CD4-positive, CD25-positive, alpha-beta regulatory T cell (primary cell): ENCODE measurements around the gene SRD5A1. TPM values are rescaled to one million over a fixed set of nuclear protein-coding genes. Genes with fewer than 3 reads are reported as not detected.

Experiments
- ATAC-seq, 2 donors: fragments of 150-1000 bp; cut with Tn5 transposase; one replicate each; pipeline ENCODE4 v1.10.0; 2021; ENCODE audit warnings: low read depth in 2 of 2, moderate number of reproducible peaks in 2 of 2, moderate library complexity in 1 of 2
- DNase-seq, 3 donors: peaks; one replicate each; pipeline versions ENCODE4 v3.0.0 to v3.0.0-alpha.2; 2012 to 2022; ENCODE audit warnings: mixed read lengths in 1 of 3
- H3K27ac ChIP-seq: one replicate; pipeline ENCODE4 v1.7.0; 2013; ENCODE audit warnings: mild to moderate bottlenecking, low read length; ENCODE audit not compliant: insufficient read depth, poor library complexity, severe bottlenecking
- H3K27me3 ChIP-seq: one replicate; pipeline ENCODE4 v1.7.0; 2013; ENCODE audit warnings: low read length; ENCODE audit not compliant: control insufficient read depth, insufficient read depth
- H3K36me3 ChIP-seq: one replicate; pipeline ENCODE4 v1.7.0; 2013; ENCODE audit warnings: mild to moderate bottlenecking, low read length, moderate library complexity; ENCODE audit not compliant: control insufficient read depth, insufficient read depth
- H3K4me1 ChIP-seq: 2 replicates; pipeline ENCODE4 v1.7.0; 2013; ENCODE audit warnings: mild to moderate bottlenecking, low read length; ENCODE audit not compliant: insufficient read depth, control insufficient read depth, poor library complexity, severe bottlenecking
- H3K4me3 ChIP-seq: one replicate; pipeline ENCODE4 v1.7.0; 2013; ENCODE audit warnings: low read depth, mild to moderate bottlenecking, low read length, moderate library complexity
- H3K9me3 ChIP-seq, 2 experiments: 1 replicate in 1 of 2; 2 replicates in 1 of 2; pipeline ENCODE4 v1.7.0; 2013; ENCODE audit warnings: low read length in 2 of 2, mild to moderate bottlenecking in 1 of 2, moderate library complexity in 1 of 2; ENCODE audit not compliant: control insufficient read depth in 2 of 2
- H3K27ac Mint-ChIP-seq, 3 donors: one replicate each; pipeline ENCODE4 v1.8.0; 2020 to 2022; ENCODE audit warnings: mild to moderate bottlenecking in 3 of 3, mixed read lengths in 3 of 3, moderate library complexity in 2 of 3
- H3K27me3 Mint-ChIP-seq: one replicate; pipeline ENCODE4 v1.8.0; 2022; ENCODE audit warnings: mild to moderate bottlenecking, mixed read lengths
- H3K36me3 Mint-ChIP-seq: one replicate; pipeline ENCODE4 v1.8.0; 2020; ENCODE audit warnings: mixed read lengths
- H3K4me1 Mint-ChIP-seq, 4 donors: one replicate each; pipeline ENCODE4 v1.8.0; 2020 to 2022; ENCODE audit warnings: mixed read lengths in 4 of 4, mild to moderate bottlenecking in 1 of 4
- H3K4me3 Mint-ChIP-seq, 4 donors: one replicate each; pipeline ENCODE4 v1.8.0; 2020 to 2022; ENCODE audit warnings: mild to moderate bottlenecking in 4 of 4, mixed read lengths in 4 of 4, moderate library complexity in 3 of 4
- H3K9me3 Mint-ChIP-seq, 7 donors: one replicate each; pipeline ENCODE4 v1.8.0; 2020 to 2022; ENCODE audit warnings: mixed read lengths in 7 of 7, mild to moderate bottlenecking in 3 of 7, moderate library complexity in 2 of 7
- polyA plus RNA-seq, 4 donors: library from polyadenylated mRNA; unstranded; fragments of 300-500 nt; fragmentation: Illumina TruSeq; gene quantifications; one replicate each; pipeline ENCODE4 v1.2.3, GENCODE V29; 2021
- total RNA-seq: library from RNA; stranded (reverse); gene quantifications from one replicate; pipeline ENCODE4 v1.2.3, GENCODE V29; 2022

Gene SRD5A1
- total and polyA plus RNA-seq, 5 donors from 2014 or later: 5.3 to 9.5 (median 6.3) TPM

DNA sequence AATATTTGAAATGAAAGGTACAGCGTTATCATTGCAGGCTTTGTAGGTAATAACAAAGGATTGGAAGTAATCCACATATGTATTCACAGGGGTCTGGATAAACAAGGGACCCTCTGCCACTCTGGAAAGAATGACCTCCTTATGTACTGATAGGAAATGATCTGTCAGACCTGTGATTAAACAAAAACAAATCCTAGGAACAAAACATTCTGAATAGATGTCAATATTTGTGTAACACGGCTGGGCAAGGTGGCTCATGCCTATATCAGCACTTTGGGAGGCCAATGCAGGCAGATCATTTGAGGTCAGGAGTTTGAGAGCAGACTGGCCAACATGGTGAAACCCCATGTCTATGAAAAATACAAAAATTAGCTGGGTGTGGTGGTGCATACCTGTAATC, 42.7 kb upstream of the SRD5A1 start:
- H3K36me3 ChIP-seq: no peaks in the 10 kb centered on the region
- no peak overlapping the region for H3K27ac ChIP-seq
- Mint-ChIP-seq H3K4me3 (no peak overlapping the region), H3K4me1 (no peaks in the 10 kb centered on the region), H3K36me3 (peaks cover under 1% of the 10 kb centered on the region), H3K27me3 (peaks cover 5% of the 10 kb centered on the region), H3K27ac (peak overlapping the region in 1 of 3 donors; percentile 41), H3K9me3 (no peaks in the 10 kb centered on the region)
- peaks cover 1% of the 10 kb centered on the region for H3K27me3 ChIP-seq
- H3K9me3 ChIP-seq: no peaks in the 10 kb centered on the region
- H3K4me3 ChIP-seq: no peak overlapping the region
- H3K4me1 ChIP-seq: no peaks in the 10 kb centered on the region
- ATAC-seq: no peak
- DNase-seq: no peak

DNA sequence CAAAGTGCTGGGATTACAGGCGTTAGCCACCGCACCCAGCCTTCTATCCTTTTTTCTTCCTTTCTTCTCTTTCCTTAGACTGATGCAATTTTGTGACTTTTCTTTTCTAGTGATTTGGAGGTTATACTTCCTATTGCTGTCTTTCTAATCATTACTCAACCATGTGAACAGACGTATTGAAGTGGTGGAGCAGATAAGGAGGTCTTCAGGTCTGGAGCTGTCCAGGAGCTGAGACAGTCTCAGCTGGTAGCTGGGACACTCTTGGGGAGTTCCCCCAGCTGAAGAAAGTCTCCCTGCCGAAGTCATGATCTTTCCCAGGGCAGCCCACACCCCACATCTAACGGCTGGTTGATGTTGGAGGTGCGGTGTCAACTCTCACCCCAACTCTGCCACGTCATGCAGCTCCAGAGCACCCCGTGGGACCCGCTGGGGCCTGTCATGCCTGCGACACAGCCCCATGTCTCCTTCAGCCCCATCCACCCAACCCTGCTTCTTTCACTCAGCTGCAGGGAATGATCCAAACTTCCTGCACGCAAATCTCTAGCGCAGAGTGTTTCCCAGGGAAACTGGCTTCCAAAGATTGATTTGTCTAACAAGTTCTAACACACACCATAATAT, 41.5 kb upstream of the SRD5A1 start:
- H3K36me3 ChIP-seq: no peaks in the 10 kb centered on the region
- Mint-ChIP-seq H3K27ac (no peak overlapping the region), H3K4me1 (no peaks in the 10 kb centered on the region), H3K27me3 (peaks cover 4% of the 10 kb centered on the region), H3K4me3 (no peak overlapping the region), H3K36me3 (peaks cover 12% of the 10 kb centered on the region), H3K9me3 (no peaks in the 10 kb centered on the region)
- H3K4me1 ChIP-seq: no peaks in the 10 kb centered on the region
- H3K27ac ChIP-seq: no peak overlapping the region
- ATAC-seq (no peak), DNase-seq (no peak)
- no peak overlapping the region for H3K4me3 ChIP-seq
- no peaks in the 10 kb centered on the region for H3K9me3 ChIP-seq
- H3K27me3 ChIP-seq: peaks cover 1% of the 10 kb centered on the region

DNA sequence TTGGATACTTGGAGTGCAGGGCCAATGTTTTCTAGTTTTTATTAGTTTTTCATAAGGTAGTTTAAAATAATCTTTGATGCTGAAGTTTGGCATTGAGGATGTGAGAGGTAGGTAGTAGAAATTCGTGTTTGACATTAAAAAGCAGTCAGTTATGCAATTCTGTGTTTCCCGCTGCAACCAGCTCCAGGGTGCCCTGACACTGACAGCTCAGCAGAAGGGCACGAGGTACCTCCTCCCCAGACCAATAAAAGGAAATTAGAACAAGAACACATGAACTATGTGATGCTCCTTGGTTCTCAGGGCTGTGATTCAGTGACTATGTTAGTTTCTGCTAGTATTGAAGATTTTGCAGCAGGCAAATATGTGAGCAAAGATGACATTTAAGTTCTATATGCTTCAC, 40.6 kb upstream of the SRD5A1 start:
- Mint-ChIP-seq H3K9me3 (no peaks in the 10 kb centered on the region), H3K27ac (no peak overlapping the region), H3K4me1 (no peaks in the 10 kb centered on the region), H3K4me3 (no peak overlapping the region), H3K36me3 (peaks cover 20% of the 10 kb centered on the region), H3K27me3 (peaks cover 4% of the 10 kb centered on the region)
- H3K36me3 ChIP-seq: peaks cover 5% of the 10 kb centered on the region
- ATAC-seq (no peak), DNase-seq (no peak)
- no peaks in the 10 kb centered on the region for H3K4me1 ChIP-seq
- no peaks in the 10 kb centered on the region for H3K9me3 ChIP-seq
- no peak overlapping the region for H3K4me3 ChIP-seq
- H3K27ac ChIP-seq: no peak overlapping the region
- peaks cover 1% of the 10 kb centered on the region for H3K27me3 ChIP-seq

DNA sequence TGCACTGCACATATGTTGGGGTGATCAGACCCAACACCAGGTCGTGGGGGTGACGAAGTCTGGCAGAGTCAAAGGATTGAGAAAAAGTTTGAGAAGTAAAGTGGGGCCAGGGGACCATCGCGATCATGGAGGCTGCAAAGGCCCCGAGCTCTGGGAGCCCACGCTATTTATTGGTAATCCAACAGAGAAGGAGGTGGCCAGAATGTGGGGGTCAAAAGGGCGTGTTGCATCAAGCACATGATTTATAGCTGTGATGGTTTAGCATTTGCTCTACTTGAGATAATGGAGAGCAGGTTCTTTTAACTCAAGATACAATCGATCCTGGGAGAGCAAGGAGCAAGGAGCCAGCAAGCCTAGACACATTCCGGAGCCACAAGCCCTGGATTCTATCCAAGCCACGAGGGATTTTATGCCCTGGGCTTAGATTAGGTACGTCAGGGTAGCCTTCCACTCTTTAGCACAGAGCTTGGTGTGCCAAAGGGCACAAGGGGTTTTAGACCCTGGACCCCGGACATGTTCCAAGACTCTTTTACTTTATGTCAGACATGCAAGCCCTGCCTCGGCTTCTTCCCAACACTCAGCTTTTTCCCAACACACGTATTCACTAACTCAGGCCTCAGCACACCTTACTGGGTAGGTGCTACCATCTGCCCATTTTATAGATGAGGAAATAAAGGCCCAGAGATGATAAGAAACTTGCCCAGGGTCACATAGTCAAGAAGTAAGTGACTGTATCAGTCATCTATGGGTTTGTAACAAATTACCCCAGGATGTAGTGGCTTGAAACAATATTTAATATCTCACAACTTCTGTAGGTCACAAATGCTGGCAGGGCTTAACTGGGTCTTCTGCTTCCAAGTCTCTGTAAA, 39.9 kb upstream of the SRD5A1 start:
- ATAC-seq: no peak
- H3K9me3 ChIP-seq: no peaks in the 10 kb centered on the region
- Mint-ChIP-seq H3K4me3 (no peak overlapping the region), H3K27ac (peak overlapping the region in 1 of 3 donors; percentile 12), H3K9me3 (no peaks in the 10 kb centered on the region), H3K36me3 (peaks cover 27% of the 10 kb centered on the region), H3K27me3 (peaks cover 4% of the 10 kb centered on the region), H3K4me1 (no peaks in the 10 kb centered on the region)
- H3K4me3 ChIP-seq: no peak overlapping the region
- peaks cover 1% of the 10 kb centered on the region for H3K27me3 ChIP-seq
- DNase-seq: no peak
- H3K27ac ChIP-seq: no peak overlapping the region
- peaks cover 9% of the 10 kb centered on the region for H3K36me3 ChIP-seq
- no peaks in the 10 kb centered on the region for H3K4me1 ChIP-seq

DNA sequence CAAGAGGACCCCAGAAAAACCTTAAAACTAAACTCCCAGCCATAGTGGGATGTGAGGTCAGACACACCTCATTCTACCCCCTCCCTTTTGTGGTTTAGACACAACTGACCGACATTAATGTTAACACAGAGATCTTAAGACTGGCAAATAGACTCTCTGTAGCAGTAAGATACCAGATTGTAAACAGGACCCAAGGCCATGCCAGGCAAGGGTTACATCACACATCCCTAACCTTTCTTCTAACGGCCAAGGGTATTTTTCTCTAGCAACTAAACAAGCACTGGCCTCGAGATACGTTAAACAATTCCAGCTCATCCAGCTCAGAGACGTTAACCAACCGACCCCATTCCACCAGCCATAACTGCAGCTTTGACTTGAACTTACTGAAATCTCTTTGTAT, 39.2 kb upstream of the SRD5A1 start:
- no peak overlapping the region for H3K4me3 Mint-ChIP-seq
- Histone ChIP-seq H3K36me3 (peaks cover 16% of the 10 kb centered on the region), H3K27ac (no peak overlapping the region), H3K4me3 (no peak overlapping the region), H3K4me1 (no peaks in the 10 kb centered on the region), H3K27me3 (peaks cover 1% of the 10 kb centered on the region), H3K9me3 (no peaks in the 10 kb centered on the region)
- H3K36me3 Mint-ChIP-seq: peaks cover 32% of the 10 kb centered on the region
- H3K27ac Mint-ChIP-seq: peak overlapping the region in 1 of 3 donors; percentile 12
- H3K9me3 Mint-ChIP-seq: no peaks in the 10 kb centered on the region
- peaks cover 4% of the 10 kb centered on the region for H3K27me3 Mint-ChIP-seq
- DNase-seq (no peak), ATAC-seq (no peak)
- no peaks in the 10 kb centered on the region for H3K4me1 Mint-ChIP-seq

DNA sequence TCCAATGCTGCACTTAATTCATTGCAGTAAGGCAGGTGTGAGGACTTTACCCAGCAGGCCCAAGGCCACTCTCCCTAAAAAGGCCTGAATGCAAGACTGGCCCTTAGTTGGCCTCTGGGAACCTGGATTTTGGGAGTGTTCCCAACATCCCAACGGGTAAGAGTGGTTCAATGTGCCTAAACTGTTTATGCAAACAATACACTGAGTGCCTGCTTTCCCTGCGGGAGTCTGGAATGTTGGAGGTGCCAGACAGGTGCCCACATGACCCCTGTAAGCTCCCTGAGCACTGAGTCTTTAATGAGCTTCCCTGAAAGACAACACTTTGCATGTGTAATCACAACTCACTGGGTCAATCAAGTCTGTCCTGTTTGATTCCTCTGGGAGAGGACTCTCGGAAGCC, 37.8 kb upstream of the SRD5A1 start:
- no peak for ATAC-seq
- H3K27me3 ChIP-seq: no peaks in the 10 kb centered on the region
- no peaks in the 10 kb centered on the region for H3K9me3 ChIP-seq
- H3K36me3 Mint-ChIP-seq: peaks cover 35% of the 10 kb centered on the region
- no peaks in the 10 kb centered on the region for H3K4me1 ChIP-seq
- H3K27ac ChIP-seq: no peak overlapping the region
- no peak overlapping the region for H3K27ac Mint-ChIP-seq
- no peak for DNase-seq
- no peak overlapping the region for H3K4me3 Mint-ChIP-seq
- peaks cover 4% of the 10 kb centered on the region for H3K27me3 Mint-ChIP-seq
- no peaks in the 10 kb centered on the region for H3K9me3 Mint-ChIP-seq
- no peaks in the 10 kb centered on the region for H3K4me1 Mint-ChIP-seq
- peaks cover 29% of the 10 kb centered on the region for H3K36me3 ChIP-seq
- H3K4me3 ChIP-seq: no peak overlapping the region

DNA sequence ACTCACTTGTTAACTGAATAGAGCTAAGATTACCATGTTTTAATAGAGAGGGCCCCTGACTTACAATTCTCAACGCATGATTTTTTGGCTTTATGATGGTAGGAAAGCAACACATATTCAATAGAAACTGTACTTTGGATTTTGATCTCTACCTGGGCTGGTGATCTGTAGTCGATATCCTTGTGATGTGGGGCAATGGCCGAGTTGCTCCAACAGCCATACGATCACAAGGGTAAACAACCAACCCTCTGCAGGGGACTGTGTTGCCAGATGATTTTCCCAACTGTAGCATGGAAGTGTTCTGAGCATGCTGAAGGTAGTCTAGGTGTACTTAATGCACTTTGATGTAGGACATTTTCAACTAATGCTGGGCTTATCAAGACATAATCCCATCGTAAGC, 36.9 kb upstream of the SRD5A1 start:
- H3K36me3 Mint-ChIP-seq: peaks cover 45% of the 10 kb centered on the region
- Histone ChIP-seq H3K36me3 (peaks cover 38% of the 10 kb centered on the region), H3K9me3 (no peaks in the 10 kb centered on the region), H3K4me3 (no peak overlapping the region), H3K27me3 (no peaks in the 10 kb centered on the region), H3K4me1 (no peaks in the 10 kb centered on the region), H3K27ac (no peak overlapping the region)
- DNase-seq (no peak), ATAC-seq (no peak)
- H3K27ac Mint-ChIP-seq: no peak overlapping the region
- H3K9me3 Mint-ChIP-seq: no peaks in the 10 kb centered on the region
- H3K4me3 Mint-ChIP-seq: no peak overlapping the region
- peaks cover 4% of the 10 kb centered on the region for H3K27me3 Mint-ChIP-seq
- H3K4me1 Mint-ChIP-seq: no peaks in the 10 kb centered on the region

DNA sequence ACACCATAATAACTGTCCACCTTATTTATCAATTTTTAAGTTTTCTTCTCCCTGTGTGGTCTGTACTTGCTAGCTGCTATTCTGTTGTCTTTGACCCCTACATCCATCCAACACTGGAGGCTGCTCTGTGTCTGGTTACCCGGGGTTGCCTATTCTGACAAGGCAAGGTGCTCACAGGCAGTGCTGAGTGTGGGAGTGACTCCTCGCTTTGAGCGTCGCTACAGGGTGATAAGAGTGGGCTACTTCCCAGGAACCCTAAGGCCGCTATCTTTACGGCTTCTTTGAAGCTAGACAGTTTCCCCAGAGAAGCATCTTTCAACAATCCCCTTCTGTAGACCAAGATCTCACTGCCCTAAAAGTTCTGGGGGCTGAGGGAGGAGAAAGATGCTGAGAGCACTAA, 35.7 kb upstream of the SRD5A1 start:
- Mint-ChIP-seq H3K27ac (no peak overlapping the region), H3K27me3 (peaks cover 4% of the 10 kb centered on the region), H3K9me3 (no peaks in the 10 kb centered on the region), H3K36me3 (peaks cover 56% of the 10 kb centered on the region), H3K4me1 (no peaks in the 10 kb centered on the region), H3K4me3 (no peak overlapping the region)
- no peaks in the 10 kb centered on the region for H3K27me3 ChIP-seq
- DNase-seq (no peak), ATAC-seq (no peak)
- no peaks in the 10 kb centered on the region for H3K9me3 ChIP-seq
- H3K4me3 ChIP-seq: no peak overlapping the region
- H3K4me1 ChIP-seq: no peaks in the 10 kb centered on the region
- H3K36me3 ChIP-seq: peaks cover 50% of the 10 kb centered on the region
- H3K27ac ChIP-seq: no peak overlapping the region
